Fibroblast of skin of left quadriceps (primary cell): ENCODE measurements around the gene FAM240B.

ENCODE experiments used
- DNase-seq, 2 experiments: peaks; one replicate each; pipeline ENCODE4 v3.0.0-alpha.2; 2013; ENCODE audit warnings: low read depth in 2 of 2

FAM240B gene

GRCh38 chr9:38670542-38671371 lies 49.2 kb downstream of the FAM240B start:
- DNase-seq, result no peak

- no peak for DNase-seq
These were observed 51.0 kb downstream of the FAM240B start for GRCh38 chr9:38668791-38669466.

GRCh38 chr9:38662763-38663593 lies 57.0 kb downstream of the FAM240B start:
- DNase-seq, result no peak

- DNase-seq, result no peak
These were observed 60.4 kb downstream of the FAM240B start for GRCh38 chr9:38659538-38659937.

- DNase-seq, result no peak
These were observed 63.0 kb downstream of the FAM240B start for GRCh38 chr9:38656896-38657295.

GRCh38 chr9:38652486-38652885 lies 67.4 kb downstream of the FAM240B start:
- DNase-seq, result no peak

- DNase-seq, result no peak
These were observed 67.9 kb downstream of the FAM240B start for GRCh38 chr9:38652044-38652443.

- no peak for DNase-seq
These were observed 68.4 kb downstream of the FAM240B start for GRCh38 chr9:38651400-38652042.

GRCh38 chr9:38650564-38650963 lies 69.4 kb downstream of the FAM240B start:
- DNase-seq, result no peak

- no peak for DNase-seq
These were observed 70.1 kb downstream of the FAM240B start for GRCh38 chr9:38649731-38650363.

- no peak for DNase-seq
These were observed 75.3 kb downstream of the FAM240B start for GRCh38 chr9:38644601-38645000.
